SK-N-SH treated with all-trans-retinoic acid at 6 μM for 48 hours (cell line): ENCODE results near the gene UNC80.

ENCODE experiments used
- ATAC-seq: fragments of 200-7000 bp; cut with Tn5 transposase; 3 replicates; pipeline ENCODE4 v1.9.1; 2020; ENCODE audit warnings: mild to moderate bottlenecking, moderate library complexity
- ARNTL ChIP-seq: fragments of 450-650 bp; formaldehyde crosslinking; IDR thresholded peaks from 2 replicates; pipeline ENCODE4 v1.5.0; 2020; ENCODE audit warnings: low read depth, mild to moderate bottlenecking, moderate library complexity, borderline replicate concordance
- BACH2 ChIP-seq: fragments of 250-450 bp; sonication (Bioruptor Pico); IDR thresholded peaks from 2 replicates; pipeline ENCODE4 v1.9.0; 2021; ENCODE audit warnings: mild to moderate bottlenecking, borderline replicate concordance
- CREB5 ChIP-seq: fragments of 250-450 bp; sonication (Bioruptor Pico); IDR thresholded peaks from 2 replicates; pipeline ENCODE4 v1.5.1; 2020; ENCODE audit warnings: low read depth, mild to moderate bottlenecking, moderate library complexity
- CSDC2 ChIP-seq: fragments of 250-450 bp; sonication (Bioruptor Pico); IDR thresholded peaks from 2 replicates; pipeline ENCODE4 v1.5.0; 2020; ENCODE audit warnings: mild to moderate bottlenecking, moderate library complexity
- ESRRG ChIP-seq: fragments of 250-450 bp; sonication (Bioruptor Pico); IDR thresholded peaks from 2 replicates; pipeline ENCODE4 v1.6.1; 2021; ENCODE audit warnings: mild to moderate bottlenecking
- GLIS3 ChIP-seq: fragments of 250-450 bp; sonication (Bioruptor Pico); IDR thresholded peaks from 2 replicates; pipeline ENCODE4 v1.5.0; 2020; ENCODE audit warnings: mild to moderate bottlenecking, moderate library complexity
- ISL1 ChIP-seq: fragments of 250-450 bp; sonication (Bioruptor Pico); IDR thresholded peaks from 2 replicates; pipeline ENCODE4 v2.1.2; 2022; ENCODE audit warnings: mild to moderate bottlenecking, moderate library complexity
- OSR1 ChIP-seq: fragments of 250-450 bp; sonication (Bioruptor Pico); IDR thresholded peaks from 2 replicates; pipeline ENCODE4 v1.8.0; 2022; ENCODE audit warnings: moderate library complexity, mild to moderate bottlenecking, inconsistent platforms
- PATZ1 ChIP-seq: fragments of 250-450 bp; sonication (Bioruptor Pico); IDR thresholded peaks from 2 replicates; pipeline ENCODE4 v1.8.0; 2020; ENCODE audit warnings: mild to moderate bottlenecking, moderate library complexity, borderline replicate concordance
- POU6F1 ChIP-seq: fragments of 250-450 bp; sonication (Bioruptor Pico); IDR thresholded peaks from 2 replicates; pipeline ENCODE4 v1.8.0; 2021; ENCODE audit warnings: low read depth, mild to moderate bottlenecking, moderate library complexity, borderline replicate concordance
- PPARA ChIP-seq: fragments of 250-450 bp; sonication (Bioruptor Pico); IDR thresholded peaks from 2 replicates; pipeline ENCODE4 v1.5.0; 2020; ENCODE audit warnings: mild to moderate bottlenecking, borderline replicate concordance
- RARB ChIP-seq: fragments of 250-450 bp; sonication (Bioruptor Pico); IDR thresholded peaks from 2 replicates; pipeline ENCODE4 v1.8.0; 2021; ENCODE audit warnings: mild to moderate bottlenecking, moderate library complexity
- SNAI2 ChIP-seq: fragments of 250-450 bp; sonication (Bioruptor Pico); IDR thresholded peaks from 2 replicates; pipeline ENCODE4 v1.5.0; 2020; ENCODE audit warnings: mild to moderate bottlenecking, moderate library complexity
- TCF4 ChIP-seq: fragments of 250-450 bp; sonication (Bioruptor Pico); IDR thresholded peaks from 2 replicates; pipeline ENCODE4 v1.8.0; 2021; ENCODE audit warnings: mild to moderate bottlenecking, moderate library complexity, borderline replicate concordance
- TOX ChIP-seq: fragments of 250-450 bp; sonication (Bioruptor Pico); IDR thresholded peaks from 2 replicates; pipeline ENCODE4 v1.8.0; 2021; ENCODE audit warnings: mild to moderate bottlenecking, moderate library complexity, borderline replicate concordance
- ZC3H10 ChIP-seq: fragments of 250-450 bp; sonication (Bioruptor Pico); IDR thresholded peaks from 2 replicates; pipeline ENCODE4 v1.5.1; 2021; ENCODE audit warnings: mild to moderate bottlenecking, moderate library complexity
- ZFP3 ChIP-seq: fragments of 250-450 bp; sonication (Bioruptor Pico); IDR thresholded peaks from 2 replicates; pipeline ENCODE4 v1.5.0; 2020; ENCODE audit warnings: mild to moderate bottlenecking, moderate library complexity
- ZFP30 ChIP-seq: fragments of 450-650 bp; formaldehyde crosslinking; IDR thresholded peaks from 2 replicates; pipeline ENCODE4 v1.5.0; 2022; ENCODE audit warnings: mild to moderate bottlenecking, moderate library complexity
- ZNF565 ChIP-seq: fragments of 450-650 bp; formaldehyde crosslinking; conservative IDR thresholded peaks from 2 replicates; pipeline ENCODE4 v1.5.0; 2020; ENCODE audit warnings: low read depth, mild to moderate bottlenecking, moderate library complexity
- ZNF8 ChIP-seq: fragments of 450-650 bp; formaldehyde crosslinking; IDR thresholded peaks from 2 replicates; pipeline ENCODE4 v1.5.0; 2020; ENCODE audit warnings: mild to moderate bottlenecking, moderate library complexity
- TF ChIP-seq, protein P1 (sequence below): fragments of 250-450 bp; sonication (Bioruptor Pico); IDR thresholded peaks from 2 replicates; pipeline ENCODE4 v1.5.0; 2020; ENCODE audit warnings: mild to moderate bottlenecking, moderate library complexity
- TF ChIP-seq, protein P2 (sequence below): fragments of 250-450 bp; sonication (Bioruptor Pico); IDR thresholded peaks from 2 replicates; pipeline ENCODE4 v1.5.1; 2021; ENCODE audit warnings: mild to moderate bottlenecking, moderate library complexity

UNC80 gene

GRCh38 chr2:209985874-209986273 is 214.2 kb downstream of the UNC80 start:
- no peak for ATAC-seq
- TF ChIP-seq ZFP30 (no peak), BACH2 (CRISPR knock-in tag) (no peak), ZC3H10 (CRISPR knock-in tag) (no peak), CSDC2 (CRISPR knock-in tag) (no peak), ZNF8 (CRISPR knock-in tag) (no peak), ARNTL (CRISPR knock-in tag) (no peak), TOX (CRISPR knock-in tag) (no peak), CREB5 (CRISPR knock-in tag) (no peak), TCF4 (CRISPR knock-in tag) (no peak), RARB (CRISPR knock-in tag) (no peak), ESRRG (CRISPR knock-in tag) (no peak), PPARA (no peak), ZNF565 (CRISPR knock-in tag) (no peak), PATZ1 (no peak)
- TF ChIP-seq, protein P1, sequence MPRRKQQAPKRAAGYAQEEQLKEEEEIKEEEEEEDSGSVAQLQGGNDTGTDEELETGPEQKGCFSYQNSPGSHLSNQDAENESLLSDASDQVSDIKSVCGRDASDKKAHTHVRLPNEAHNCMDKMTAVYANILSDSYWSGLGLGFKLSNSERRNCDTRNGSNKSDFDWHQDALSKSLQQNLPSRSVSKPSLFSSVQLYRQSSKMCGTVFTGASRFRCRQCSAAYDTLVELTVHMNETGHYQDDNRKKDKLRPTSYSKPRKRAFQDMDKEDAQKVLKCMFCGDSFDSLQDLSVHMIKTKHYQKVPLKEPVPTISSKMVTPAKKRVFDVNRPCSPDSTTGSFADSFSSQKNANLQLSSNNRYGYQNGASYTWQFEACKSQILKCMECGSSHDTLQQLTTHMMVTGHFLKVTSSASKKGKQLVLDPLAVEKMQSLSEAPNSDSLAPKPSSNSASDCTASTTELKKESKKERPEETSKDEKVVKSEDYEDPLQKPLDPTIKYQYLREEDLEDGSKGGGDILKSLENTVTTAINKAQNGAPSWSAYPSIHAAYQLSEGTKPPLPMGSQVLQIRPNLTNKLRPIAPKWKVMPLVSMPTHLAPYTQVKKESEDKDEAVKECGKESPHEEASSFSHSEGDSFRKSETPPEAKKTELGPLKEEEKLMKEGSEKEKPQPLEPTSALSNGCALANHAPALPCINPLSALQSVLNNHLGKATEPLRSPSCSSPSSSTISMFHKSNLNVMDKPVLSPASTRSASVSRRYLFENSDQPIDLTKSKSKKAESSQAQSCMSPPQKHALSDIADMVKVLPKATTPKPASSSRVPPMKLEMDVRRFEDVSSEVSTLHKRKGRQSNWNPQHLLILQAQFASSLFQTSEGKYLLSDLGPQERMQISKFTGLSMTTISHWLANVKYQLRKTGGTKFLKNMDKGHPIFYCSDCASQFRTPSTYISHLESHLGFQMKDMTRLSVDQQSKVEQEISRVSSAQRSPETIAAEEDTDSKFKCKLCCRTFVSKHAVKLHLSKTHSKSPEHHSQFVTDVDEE (CRISPR knock-in tag) = no peak

- no peak for ATAC-seq
- TF ChIP-seq, protein P1 (CRISPR knock-in tag) = no peak
- TF ChIP-seq RARB (CRISPR knock-in tag) (no peak), CSDC2 (CRISPR knock-in tag) (no peak), ZFP3 (CRISPR knock-in tag) (no peak), CREB5 (CRISPR knock-in tag) (no peak), BACH2 (CRISPR knock-in tag) (no peak), ARNTL (CRISPR knock-in tag) (no peak), POU6F1 (no peak), OSR1 (CRISPR knock-in tag) (no peak), ZFP30 (no peak), SNAI2 (CRISPR knock-in tag) (no peak), TOX (CRISPR knock-in tag) (no peak), GLIS3 (no peak), ISL1 (no peak), ZNF565 (CRISPR knock-in tag) (no peak)
- TF ChIP-seq, protein P2, sequence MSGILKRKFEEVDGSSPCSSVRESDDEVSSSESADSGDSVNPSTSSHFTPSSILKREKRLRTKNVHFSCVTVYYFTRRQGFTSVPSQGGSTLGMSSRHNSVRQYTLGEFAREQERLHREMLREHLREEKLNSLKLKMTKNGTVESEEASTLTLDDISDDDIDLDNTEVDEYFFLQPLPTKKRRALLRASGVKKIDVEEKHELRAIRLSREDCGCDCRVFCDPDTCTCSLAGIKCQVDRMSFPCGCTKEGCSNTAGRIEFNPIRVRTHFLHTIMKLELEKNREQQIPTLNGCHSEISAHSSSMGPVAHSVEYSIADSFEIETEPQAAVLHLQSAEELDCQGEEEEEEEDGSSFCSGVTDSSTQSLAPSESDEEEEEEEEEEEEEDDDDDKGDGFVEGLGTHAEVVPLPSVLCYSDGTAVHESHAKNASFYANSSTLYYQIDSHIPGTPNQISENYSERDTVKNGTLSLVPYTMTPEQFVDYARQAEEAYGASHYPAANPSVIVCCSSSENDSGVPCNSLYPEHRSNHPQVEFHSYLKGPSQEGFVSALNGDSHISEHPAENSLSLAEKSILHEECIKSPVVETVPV (CRISPR knock-in tag) = no peak
- TF ChIP-seq, all 23 proteins: peak for 0
Measured at GRCh38 chr2:209986415-209986814, 214.8 kb downstream of the UNC80 start.
